Activated CD8-positive, alpha-beta memory T cell treated with anti-CD3 and anti-CD28 coated beads, Interleukin-2, amount 10 ng/mL, durations not matched to agents 7 days and 5 days (primary cell): Measurements from ENCODE around the gene PTEN. TPM values are rescaled to one million over a fixed set of nuclear protein-coding genes. Genes with fewer than 3 reads are reported as not detected.

ENCODE experiments used
- ATAC-seq: fragments of 150-1000 bp; cut with Tn5 transposase; one replicate; pipeline ENCODE4 v1.10.0; 2021; ENCODE audit warnings: moderate library complexity
- CTCF ChIA-PET: fragments of 350-600 bp; sonication (Branson Sonifier 250); formaldehyde crosslinking; loops from one replicate; lab custom pipeline; 2021; ENCODE audit warnings: antibody characterized with exemption; lab: Charles Lee
- DNase-seq: peaks from one replicate; pipeline ENCODE4 v3.0.0-alpha.2; 2020
- H3K27ac Mint-ChIP-seq: one replicate; pipeline ENCODE4 v1.8.0; 2021; ENCODE audit warnings: mild to moderate bottlenecking, mixed read lengths
- H3K27me3 Mint-ChIP-seq: one replicate; pipeline ENCODE4 v1.8.0; 2021; ENCODE audit warnings: mixed read lengths
- H3K36me3 Mint-ChIP-seq: one replicate; pipeline ENCODE4 v1.8.0; 2021; ENCODE audit warnings: mild to moderate bottlenecking, mixed read lengths
- H3K4me1 Mint-ChIP-seq: one replicate; pipeline ENCODE4 v1.8.0; 2021; ENCODE audit warnings: mixed read lengths
- H3K4me3 Mint-ChIP-seq: one replicate; pipeline ENCODE4 v1.8.0; 2021; ENCODE audit warnings: mild to moderate bottlenecking, moderate library complexity, mixed read lengths
- H3K9me3 Mint-ChIP-seq: one replicate; pipeline ENCODE4 v1.8.0; 2022; ENCODE audit warnings: low read depth, mixed read lengths
- total RNA-seq, 2 experiments: library from RNA; stranded (reverse); gene quantifications; one replicate each; pipeline ENCODE4 v1.2.3, GENCODE V29; 2021

The PTEN gene
- total RNA-seq, 2 experiments from 2014 or later, result 73.7 to 90.4 TPM

GRCh38 chr10:87923233-87923632 lies 59.8 kb downstream of the PTEN start:
- H3K9me3 Mint-ChIP-seq, result no peaks in the 10 kb centered on the region
- no peak overlapping the region for H3K27ac Mint-ChIP-seq
- CTCF ChIA-PET, result no interaction called here
- DNase-seq, result no peak
- no peak overlapping the region for H3K4me3 Mint-ChIP-seq
- H3K36me3 Mint-ChIP-seq, result peaks cover 67% of the 10 kb centered on the region
- peaks cover 17% of the 10 kb centered on the region for H3K4me1 Mint-ChIP-seq
- no peak for ATAC-seq
- no peaks in the 10 kb centered on the region for H3K27me3 Mint-ChIP-seq

GRCh38 chr10:87925570-87925969 lies 62.1 kb downstream of the PTEN start:
- Mint-ChIP-seq H3K27ac (no peak overlapping the region), H3K4me1 (peaks cover 22% of the 10 kb centered on the region), H3K36me3 (peaks cover 60% of the 10 kb centered on the region), H3K27me3 (no peaks in the 10 kb centered on the region), H3K9me3 (no peaks in the 10 kb centered on the region), H3K4me3 (no peak overlapping the region)
- DNase-seq, result no peak
- no peak for ATAC-seq
- CTCF ChIA-PET, result no interaction called here

- H3K9me3 Mint-ChIP-seq, result no peaks in the 10 kb centered on the region
- no peaks in the 10 kb centered on the region for H3K27me3 Mint-ChIP-seq
- no peak for ATAC-seq
- no peak overlapping the region for H3K4me3 Mint-ChIP-seq
- H3K36me3 Mint-ChIP-seq, result peaks cover 57% of the 10 kb centered on the region
- H3K27ac Mint-ChIP-seq, result no peak overlapping the region
- DNase-seq, result no peak
- H3K4me1 Mint-ChIP-seq, result peaks cover 27% of the 10 kb centered on the region
- CTCF ChIA-PET, result no interaction called here
These were observed 63.7 kb downstream of the PTEN start for GRCh38 chr10:87927091-87927490.

- peaks cover 27% of the 10 kb centered on the region for H3K4me1 Mint-ChIP-seq
- H3K27ac Mint-ChIP-seq, result no peak overlapping the region
- no peaks in the 10 kb centered on the region for H3K27me3 Mint-ChIP-seq
- peaks cover 51% of the 10 kb centered on the region for H3K36me3 Mint-ChIP-seq
- no peak for ATAC-seq
- H3K9me3 Mint-ChIP-seq, result no peaks in the 10 kb centered on the region
- H3K4me3 Mint-ChIP-seq, result no peak overlapping the region
- CTCF ChIA-PET, result no interaction called here
- no peak for DNase-seq
These were observed 65.6 kb downstream of the PTEN start for GRCh38 chr10:87928996-87929395.

- DNase-seq (no peak), ATAC-seq (no peak)
- Mint-ChIP-seq H3K4me1 (peaks cover 29% of the 10 kb centered on the region), H3K36me3 (peaks cover 49% of the 10 kb centered on the region), H3K9me3 (no peaks in the 10 kb centered on the region), H3K4me3 (no peak overlapping the region), H3K27me3 (no peaks in the 10 kb centered on the region), H3K27ac (no peak overlapping the region)
- CTCF ChIA-PET, result no interaction called here
These were observed 66.7 kb downstream of the PTEN start for GRCh38 chr10:87930141-87930540.

GRCh38 chr10:87930934-87931835 lies 67.8 kb downstream of the PTEN start:
- Mint-ChIP-seq H3K27me3 (no peaks in the 10 kb centered on the region), H3K4me1 (peaks cover 27% of the 10 kb centered on the region), H3K4me3 (no peak overlapping the region), H3K36me3 (peaks cover 50% of the 10 kb centered on the region), H3K9me3 (no peaks in the 10 kb centered on the region), H3K27ac (no peak overlapping the region)
- DNase-seq (no peak), ATAC-seq (no peak)
- CTCF ChIA-PET, result no interaction called here

- CTCF ChIA-PET, result no interaction called here
- H3K36me3 Mint-ChIP-seq, result peaks cover 51% of the 10 kb centered on the region
These were observed 68.4 kb downstream of the PTEN start for GRCh38 chr10:87931836-87932230.

GRCh38 chr10:87935290-87936141 lies 72.1 kb downstream of the PTEN start:
- Mint-ChIP-seq H3K4me3 (no peak overlapping the region), H3K36me3 (peaks cover 51% of the 10 kb centered on the region), H3K4me1 (peaks cover 12% of the 10 kb centered on the region), H3K9me3 (no peaks in the 10 kb centered on the region), H3K27me3 (no peaks in the 10 kb centered on the region), H3K27ac (no peak overlapping the region)
- ATAC-seq (no peak), DNase-seq (no peak)
- CTCF ChIA-PET, result no interaction called here

More at GRCh38 chr10:87931836-87932230, 68.4 kb downstream of the PTEN start:
- Mint-ChIP-seq H3K4me1 (peaks cover 22% of the 10 kb centered on the region), H3K9me3 (no peaks in the 10 kb centered on the region), H3K27ac (no peak overlapping the region), H3K4me3 (no peak overlapping the region), H3K27me3 (no peaks in the 10 kb centered on the region)
- DNase-seq (no peak), ATAC-seq (no peak)

GRCh38 chr10:87940210-87940609 lies 76.8 kb downstream of the PTEN start:
- peaks cover 2% of the 10 kb centered on the region for H3K4me1 Mint-ChIP-seq
- no peak for ATAC-seq
- no peak for DNase-seq
- no peak overlapping the region for H3K4me3 Mint-ChIP-seq
- H3K9me3 Mint-ChIP-seq, result no peaks in the 10 kb centered on the region
- peaks cover 55% of the 10 kb centered on the region for H3K36me3 Mint-ChIP-seq
- CTCF ChIA-PET, result no interaction called here
- no peak overlapping the region for H3K27ac Mint-ChIP-seq
- H3K27me3 Mint-ChIP-seq, result no peaks in the 10 kb centered on the region

- ATAC-seq (no peak), DNase-seq (no peak)
- Mint-ChIP-seq H3K4me1 (peaks cover 2% of the 10 kb centered on the region), H3K9me3 (no peaks in the 10 kb centered on the region), H3K27me3 (no peaks in the 10 kb centered on the region), H3K27ac (no peak overlapping the region), H3K4me3 (no peak overlapping the region), H3K36me3 (peaks cover 46% of the 10 kb centered on the region)
- CTCF ChIA-PET, result no interaction called here
These were observed 79.6 kb downstream of the PTEN start for GRCh38 chr10:87942884-87943527.

GRCh38 chr10:87945984-87946383 lies 82.6 kb downstream of the PTEN start:
- no peaks in the 10 kb centered on the region for H3K27me3 Mint-ChIP-seq
- no peak overlapping the region for H3K4me3 Mint-ChIP-seq
- H3K9me3 Mint-ChIP-seq, result no peaks in the 10 kb centered on the region
- no peaks in the 10 kb centered on the region for H3K4me1 Mint-ChIP-seq
- DNase-seq (no peak), ATAC-seq (no peak)
- CTCF ChIA-PET, result no interaction called here
- no peak overlapping the region for H3K27ac Mint-ChIP-seq
- H3K36me3 Mint-ChIP-seq, result peaks cover 40% of the 10 kb centered on the region

- Mint-ChIP-seq H3K27me3 (no peaks in the 10 kb centered on the region), H3K27ac (no peak overlapping the region), H3K4me1 (no peaks in the 10 kb centered on the region), H3K9me3 (no peaks in the 10 kb centered on the region), H3K4me3 (no peak overlapping the region), H3K36me3 (peaks cover 36% of the 10 kb centered on the region)
- DNase-seq, result no peak
- CTCF ChIA-PET, result no interaction called here
- ATAC-seq, result no peak
These were observed 89.2 kb downstream of the PTEN start for GRCh38 chr10:87952612-87953011.

GRCh38 chr10:87956055-87956454 lies 92.6 kb downstream of the PTEN start:
- Mint-ChIP-seq H3K27me3 (no peaks in the 10 kb centered on the region), H3K4me1 (no peaks in the 10 kb centered on the region), H3K9me3 (no peaks in the 10 kb centered on the region), H3K27ac (no peak overlapping the region), H3K4me3 (no peak overlapping the region), H3K36me3 (peaks cover 48% of the 10 kb centered on the region)
- no peak for ATAC-seq
- CTCF ChIA-PET, result no interaction called here
- no peak for DNase-seq
